Epithelial cell of proximal tubule (primary cell): ENCODE data around the gene CUX1. TPM values are rescaled to one million over a fixed set of nuclear protein-coding genes. Genes with fewer than 3 reads are reported as not detected.
"Not testable (repeated sequence)": the region's sequence is repeated elsewhere in the genome, so short reads cannot be mapped to it uniquely, and the experiment has no call there.

Experiments
- DNase-seq: peaks from one replicate; pipeline ENCODE4 v3.0.0-alpha.2; 2011; ENCODE audit warnings: low read depth
- H3K4me3 ChIP-seq: 2 replicates; pipeline ENCODE4 v1.5.1; 2011; ENCODE audit warnings: low read depth, mild to moderate bottlenecking, low read length
- CTCF ChIP-seq: conservative IDR thresholded peaks from 2 replicates; pipeline ENCODE4 v1.5.1; 2012; ENCODE audit warnings: low read depth, mild to moderate bottlenecking, low read length
- total RNA-seq: library from RNA; depleted of rRNA; stranded (reverse); fragments of >200 nt; gene quantifications from 2 replicates; pipeline ENCODE4 v1.2.3, GENCODE V29; 2015

Gene CUX1
- total RNA-seq, 1 donor from 2014 or later = 37.3 TPM

GRCh38 chr7:101922631-101923601 is 105.5 kb downstream of the CUX1 start:
- DNase-seq = no peak
- no peak for TF ChIP-seq CTCF
- no peak overlapping the region for H3K4me3 ChIP-seq

DNA sequence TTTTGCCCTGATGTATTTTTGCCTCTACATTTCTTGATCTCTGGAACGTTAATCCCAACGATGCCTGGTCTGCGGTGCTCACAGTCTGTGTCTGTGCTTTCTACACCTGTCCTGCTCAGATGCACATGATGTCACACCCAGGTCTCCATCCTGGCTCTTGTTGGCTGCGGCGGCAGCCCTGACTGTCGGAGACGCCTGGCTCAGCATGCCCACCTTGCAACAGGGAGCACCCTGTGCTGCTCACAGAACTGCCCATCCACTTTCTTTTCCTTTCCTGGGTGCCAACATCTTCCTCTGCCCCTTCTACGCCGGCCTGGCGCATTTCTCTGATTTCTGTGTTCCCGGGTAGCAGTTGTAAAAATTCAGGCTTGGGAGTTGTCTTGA is 106.2 kb downstream of the CUX1 start:
- DNase-seq = no peak
- no peak for TF ChIP-seq CTCF
- no peak overlapping the region for H3K4me3 ChIP-seq

GRCh38 chr7:101924171-101924570 is 106.7 kb downstream of the CUX1 start:
- TF ChIP-seq CTCF = no peak
- no peak for DNase-seq
- H3K4me3 ChIP-seq = no peak overlapping the region

DNA sequence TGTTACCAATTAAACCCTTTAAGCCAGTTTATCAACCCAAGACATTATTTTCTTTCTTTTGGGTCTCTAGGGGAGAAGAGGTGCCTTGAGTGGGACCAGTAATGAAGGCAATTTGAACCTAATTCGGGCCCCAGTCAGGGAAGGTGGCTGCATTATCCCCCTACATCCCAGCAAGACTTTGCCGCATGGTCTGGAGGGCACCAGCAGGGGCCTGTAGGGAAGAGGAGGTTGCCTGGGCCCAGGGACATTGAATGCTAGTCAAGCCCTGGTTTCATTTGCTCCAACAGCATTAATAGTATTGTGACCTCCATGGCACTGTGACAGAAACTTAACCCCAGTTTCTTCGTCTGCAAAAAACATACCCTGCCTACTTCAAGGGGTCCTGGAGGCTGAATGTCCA is 108.8 kb downstream of the CUX1 start:
- no peak for TF ChIP-seq CTCF
- no peak overlapping the region for H3K4me3 ChIP-seq
- DNase-seq = no peak

- TF ChIP-seq CTCF = no peak
- H3K4me3 ChIP-seq = no peak overlapping the region
- DNase-seq = no peak
Measured at GRCh38 chr7:101927389-101927788, 110.0 kb downstream of the CUX1 start.

DNA sequence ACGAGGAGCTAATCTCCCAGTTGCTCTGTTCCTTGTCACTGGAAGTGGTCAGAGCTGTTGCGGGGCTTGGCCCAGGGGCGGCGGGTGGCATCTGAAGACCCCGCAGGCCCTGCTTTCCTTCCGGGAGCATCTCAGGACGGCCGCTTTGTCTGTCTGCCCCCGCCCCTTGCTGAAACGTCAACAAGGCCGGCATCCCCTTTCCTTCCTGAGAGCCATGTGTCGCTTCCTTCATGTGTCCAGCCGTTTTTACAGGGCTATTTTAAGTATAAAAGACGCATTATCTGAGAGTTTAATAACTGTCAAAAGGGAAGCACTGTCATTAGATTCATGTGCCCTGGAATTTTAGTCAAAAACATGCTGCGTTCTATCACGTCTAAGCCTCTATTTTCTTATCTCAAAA is 110.4 kb downstream of the CUX1 start:
- no peak for TF ChIP-seq CTCF
- DNase-seq = no peak
- H3K4me3 ChIP-seq = no peak overlapping the region

DNA sequence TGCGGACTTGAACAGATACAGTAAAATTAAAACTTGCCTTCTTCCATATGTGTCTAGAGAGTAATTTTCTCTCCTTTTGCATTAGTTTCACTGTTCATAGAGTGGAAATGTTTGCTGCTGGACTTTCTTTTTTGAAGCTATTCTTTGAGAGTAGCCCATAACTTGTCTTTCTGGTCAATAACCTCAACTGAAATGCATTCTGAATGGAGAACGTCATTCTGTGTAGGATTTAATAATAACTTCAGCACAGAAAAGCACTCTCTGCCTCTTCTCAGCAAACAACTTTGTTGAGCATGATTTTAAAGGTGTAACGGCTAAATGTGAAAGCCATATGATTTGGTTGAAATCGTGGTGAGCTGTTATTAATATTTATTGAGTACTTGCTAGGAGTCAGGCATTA is 111.8 kb downstream of the CUX1 start:
- H3K4me3 ChIP-seq = no peak overlapping the region
- no peak for TF ChIP-seq CTCF
- DNase-seq = no peak

DNA sequence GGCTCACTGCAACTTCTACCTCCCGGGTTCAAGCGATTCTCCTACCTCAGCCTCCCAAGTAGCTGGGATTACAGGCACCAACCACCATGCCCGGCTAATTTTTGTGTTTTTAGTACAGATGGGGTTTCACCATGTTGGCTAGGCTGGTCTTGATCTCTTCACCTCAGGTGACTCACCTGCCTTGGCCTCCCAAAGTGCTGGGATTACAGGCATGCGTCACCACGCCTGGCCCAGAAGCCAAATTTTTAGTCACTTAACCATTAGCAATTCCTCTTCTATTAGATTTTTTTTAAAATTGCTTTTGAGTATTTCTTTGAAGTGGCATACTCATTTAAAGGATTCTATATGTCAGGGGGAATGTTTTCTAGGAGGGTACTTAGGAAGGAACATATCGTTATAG is 112.5 kb downstream of the CUX1 start:
- H3K4me3 ChIP-seq, DNase-seq: not testable (repeated sequence)
